AG10803 (cell line): Measurements from ENCODE around the gene DBN1.

Experiments
- DNase-seq: peaks from one replicate; pipeline ENCODE4 v3.0.0; 2010; ENCODE audit warnings: low read depth
- H3K4me3 ChIP-seq: 2 replicates; pipeline ENCODE4 v1.5.1; 2011; ENCODE audit warnings: mild to moderate bottlenecking, low read length, control low read depth
- TF ChIP-seq, protein P1 (sequence below): conservative IDR thresholded peaks from 2 replicates; pipeline ENCODE4 v1.5.1; 2011; ENCODE audit warnings: mild to moderate bottlenecking, low read length, control low read depth, inconsistent platforms

Gene DBN1

GRCh38 chr5:177514541-177514940 is 41.1 kb upstream of the DBN1 start:
- H3K4me3 ChIP-seq = no peak overlapping the region
- TF ChIP-seq, protein P1, sequence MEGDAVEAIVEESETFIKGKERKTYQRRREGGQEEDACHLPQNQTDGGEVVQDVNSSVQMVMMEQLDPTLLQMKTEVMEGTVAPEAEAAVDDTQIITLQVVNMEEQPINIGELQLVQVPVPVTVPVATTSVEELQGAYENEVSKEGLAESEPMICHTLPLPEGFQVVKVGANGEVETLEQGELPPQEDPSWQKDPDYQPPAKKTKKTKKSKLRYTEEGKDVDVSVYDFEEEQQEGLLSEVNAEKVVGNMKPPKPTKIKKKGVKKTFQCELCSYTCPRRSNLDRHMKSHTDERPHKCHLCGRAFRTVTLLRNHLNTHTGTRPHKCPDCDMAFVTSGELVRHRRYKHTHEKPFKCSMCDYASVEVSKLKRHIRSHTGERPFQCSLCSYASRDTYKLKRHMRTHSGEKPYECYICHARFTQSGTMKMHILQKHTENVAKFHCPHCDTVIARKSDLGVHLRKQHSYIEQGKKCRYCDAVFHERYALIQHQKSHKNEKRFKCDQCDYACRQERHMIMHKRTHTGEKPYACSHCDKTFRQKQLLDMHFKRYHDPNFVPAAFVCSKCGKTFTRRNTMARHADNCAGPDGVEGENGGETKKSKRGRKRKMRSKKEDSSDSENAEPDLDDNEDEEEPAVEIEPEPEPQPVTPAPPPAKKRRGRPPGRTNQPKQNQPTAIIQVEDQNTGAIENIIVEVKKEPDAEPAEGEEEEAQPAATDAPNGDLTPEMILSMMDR = no peak
- DNase-seq = no peak

DNA sequence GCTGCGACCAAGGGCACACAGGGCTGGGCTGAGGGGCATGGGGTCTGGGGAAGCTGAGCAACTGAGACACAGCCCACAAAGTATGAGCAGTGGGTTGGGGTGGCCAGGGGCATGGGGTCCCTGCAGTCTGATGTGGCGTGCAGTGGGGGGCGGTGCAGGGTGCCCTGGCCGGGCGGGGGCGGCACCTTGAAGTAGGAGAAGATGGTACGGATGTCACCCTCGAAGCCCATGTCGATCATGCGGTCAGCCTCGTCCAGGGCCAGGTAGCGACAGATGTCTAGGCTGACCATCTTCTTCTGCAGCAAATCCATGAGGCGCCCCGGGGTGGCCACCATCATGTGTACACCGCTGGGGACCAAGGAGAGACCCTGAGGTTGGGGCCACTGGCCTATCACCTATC is 40.1 kb upstream of the DBN1 start:
- no peak for DNase-seq
- TF ChIP-seq, protein P1 = no peak

GRCh38 chr5:177512736-177513380 is 39.4 kb upstream of the DBN1 start:
- DNase-seq = no peak
- TF ChIP-seq, protein P1 = no peak
- no peak overlapping the region for H3K4me3 ChIP-seq

More for the DNA sequence above, 40.1 kb upstream of the DBN1 start:
- no peak overlapping the region for H3K4me3 ChIP-seq

DNA sequence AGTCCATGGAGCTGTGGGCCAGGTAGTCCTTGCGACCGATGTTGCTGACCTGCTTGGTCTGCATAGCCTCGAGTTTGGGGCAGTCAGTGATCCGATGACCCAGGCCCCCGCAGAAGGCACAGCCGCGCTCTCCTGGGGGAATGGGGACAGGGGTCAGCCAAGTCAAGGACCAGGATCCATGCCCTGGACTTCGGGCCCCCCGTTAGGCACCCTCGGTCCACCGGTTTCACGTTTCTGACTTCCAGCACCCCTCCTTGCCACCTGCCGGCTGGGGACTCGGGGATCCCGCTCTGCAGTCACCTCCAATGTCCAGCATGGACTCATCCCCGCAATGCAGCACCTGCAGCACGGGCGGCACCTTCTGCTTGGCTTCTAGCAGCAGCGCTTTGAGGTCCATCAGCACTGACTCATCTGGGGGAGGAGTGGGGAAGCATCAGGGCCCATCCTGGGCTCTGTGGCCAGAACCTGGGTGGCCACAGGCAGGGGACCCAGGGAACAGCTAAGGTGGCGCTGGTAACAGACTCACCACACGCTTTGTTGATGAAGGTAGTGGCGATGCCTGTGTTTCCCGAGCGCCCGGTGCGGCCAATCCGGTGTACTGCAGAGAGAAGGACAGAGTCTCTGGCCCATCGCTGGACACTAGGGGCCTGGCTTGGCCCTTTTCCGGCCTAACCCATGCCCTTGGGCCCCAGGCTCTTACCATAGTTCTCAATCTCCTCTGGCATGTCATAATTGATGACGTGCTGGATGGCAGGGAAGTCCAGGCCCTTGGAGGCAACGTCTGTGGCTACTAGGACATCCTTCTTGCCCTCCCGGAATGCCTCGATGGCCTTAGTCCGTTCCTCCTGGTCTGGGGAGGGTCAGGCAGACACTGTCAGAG is 38.6 kb upstream of the DBN1 start:
- DNase-seq = no peak
- H3K4me3 ChIP-seq = no peak overlapping the region
- TF ChIP-seq, protein P1 = no peak

DNA sequence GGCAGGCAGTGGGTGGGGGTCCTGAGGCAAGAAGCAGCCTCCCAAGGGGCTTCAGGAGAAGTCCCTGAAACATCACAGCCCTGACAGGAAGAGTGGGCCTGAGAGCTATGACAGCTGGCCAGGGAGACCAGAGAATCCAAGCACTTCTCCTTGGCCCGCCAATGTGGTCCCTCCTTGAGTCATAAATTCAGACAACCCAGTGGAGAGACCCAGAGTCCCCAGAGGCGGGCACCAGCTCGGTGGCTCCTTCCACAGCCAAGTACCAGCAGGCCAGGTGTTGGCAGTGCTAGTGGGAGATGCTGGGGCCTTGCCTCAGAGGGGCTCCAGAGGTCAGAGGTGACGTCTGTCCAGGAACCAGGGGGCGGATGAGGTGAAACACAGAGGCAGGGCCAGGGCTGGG is 37.7 kb upstream of the DBN1 start:
- DNase-seq = no peak
- H3K4me3 ChIP-seq = no peak overlapping the region
- TF ChIP-seq, protein P1 = no peak

GRCh38 chr5:177510567-177511053 is 37.2 kb upstream of the DBN1 start:
- TF ChIP-seq, protein P1 = no peak
- H3K4me3 ChIP-seq = no peak overlapping the region
- DNase-seq = no peak
